COLO668 (cell line): ENCODE data around the gene MACC1.
A peak's percentile ranks its signal among the peaks of the same experiment; 100 is the strongest.

Source experiments
- DNase-seq: peaks from one replicate; lab custom pipeline; 2025; ENCODE audit not compliant: unreplicated experiment; lab: John Stamatoyannopoulos, UW

The MACC1 gene

DNA sequence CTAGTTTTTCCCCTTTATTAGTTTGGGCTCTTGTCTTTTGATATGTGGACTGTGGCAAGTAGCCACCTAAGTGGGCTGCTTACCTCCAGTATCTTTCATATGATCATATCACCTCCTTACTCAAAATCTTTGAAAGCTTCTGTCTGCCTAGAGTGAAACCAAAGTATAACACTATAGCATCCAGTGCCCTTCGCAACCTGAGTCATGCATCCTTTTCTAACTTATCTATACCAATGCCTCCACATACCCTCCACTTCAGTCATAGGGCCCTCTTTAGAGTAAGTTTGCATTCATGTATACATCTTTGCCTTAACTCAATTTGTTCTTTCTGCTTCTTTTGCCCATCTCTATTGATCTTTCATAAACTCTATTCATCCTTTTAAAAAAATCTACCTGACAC lies 15.7 kb upstream of the MACC1 start:
- no peak for DNase-seq

DNA sequence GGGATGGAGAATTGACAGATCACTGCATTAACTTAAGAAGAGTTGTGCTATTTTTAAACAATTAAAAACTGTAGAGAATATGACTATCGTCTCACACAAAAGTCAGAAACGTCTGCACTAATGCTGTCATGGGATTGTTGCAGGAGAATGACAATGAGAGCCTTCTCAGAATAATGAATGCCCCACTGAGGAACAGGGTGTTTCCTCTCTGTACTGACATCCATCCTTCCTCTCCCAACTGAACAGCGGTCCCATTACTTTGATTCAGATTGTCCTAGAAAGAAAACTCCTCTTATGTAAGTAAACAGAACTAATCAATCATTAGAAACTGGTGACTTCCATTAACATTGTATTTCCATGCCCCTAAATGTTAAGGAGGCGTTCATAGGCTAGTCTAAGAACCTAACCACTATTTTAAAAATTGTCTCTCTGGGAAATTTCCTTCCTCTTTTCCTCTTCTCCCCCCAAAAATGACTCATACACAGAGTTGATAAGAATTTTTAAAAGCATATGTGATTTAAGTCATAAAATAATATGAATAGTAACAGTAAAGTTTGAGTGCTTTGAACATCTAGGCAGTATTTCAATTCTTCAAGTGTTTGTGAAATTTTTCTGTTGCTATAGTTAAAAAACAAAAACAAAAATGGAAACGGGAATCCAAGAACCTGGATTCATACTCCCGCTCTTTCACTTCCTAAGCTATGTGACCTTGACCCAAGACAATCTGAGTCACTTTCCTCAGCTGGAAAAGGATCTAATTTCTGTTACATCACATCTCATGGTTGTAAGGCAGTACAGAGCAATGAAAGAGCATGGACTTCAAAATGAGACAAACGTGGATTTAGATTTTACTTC lies 12.7 kb upstream of the MACC1 start:
- no peak for DNase-seq

DNA sequence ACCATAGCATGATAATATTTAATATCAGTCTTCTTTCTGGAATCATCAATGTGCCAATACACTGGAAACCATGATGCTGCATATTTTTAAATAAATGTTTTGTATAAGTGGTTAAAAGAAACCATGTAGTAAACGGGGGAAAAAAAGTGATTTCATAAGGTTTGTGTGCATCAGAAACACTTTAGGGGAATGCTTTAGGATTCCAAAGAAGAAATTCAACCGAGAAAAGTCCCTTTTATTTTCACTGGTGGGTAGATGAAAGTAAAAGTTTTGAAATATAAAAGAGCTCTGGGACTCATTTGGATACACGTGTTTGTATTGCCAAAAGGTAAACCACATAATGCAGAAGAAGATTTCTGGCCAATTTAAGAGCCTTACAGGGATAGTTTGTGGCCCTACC lies 11.9 kb upstream of the MACC1 start:
- no peak for DNase-seq

DNA sequence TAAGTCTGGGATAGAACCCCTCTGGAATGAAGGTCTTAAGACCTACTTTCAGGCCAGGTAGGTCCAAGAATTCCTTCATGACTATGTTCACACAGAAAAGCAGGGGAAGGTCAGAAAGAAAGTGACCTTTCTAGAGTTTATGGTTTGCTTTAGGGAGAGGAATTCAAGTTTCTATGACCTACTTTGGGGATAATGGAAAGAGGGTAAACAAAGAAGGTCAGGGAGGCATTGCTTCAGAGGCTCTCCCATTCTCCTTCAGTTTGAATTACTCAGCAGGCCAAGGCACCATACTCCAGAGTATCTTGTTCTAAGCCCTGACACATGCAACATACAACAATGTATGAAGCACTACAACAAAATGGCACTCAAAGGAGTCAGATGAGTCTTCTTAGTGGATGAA lies 11.5 kb upstream of the MACC1 start:
- no peak for DNase-seq

DNA sequence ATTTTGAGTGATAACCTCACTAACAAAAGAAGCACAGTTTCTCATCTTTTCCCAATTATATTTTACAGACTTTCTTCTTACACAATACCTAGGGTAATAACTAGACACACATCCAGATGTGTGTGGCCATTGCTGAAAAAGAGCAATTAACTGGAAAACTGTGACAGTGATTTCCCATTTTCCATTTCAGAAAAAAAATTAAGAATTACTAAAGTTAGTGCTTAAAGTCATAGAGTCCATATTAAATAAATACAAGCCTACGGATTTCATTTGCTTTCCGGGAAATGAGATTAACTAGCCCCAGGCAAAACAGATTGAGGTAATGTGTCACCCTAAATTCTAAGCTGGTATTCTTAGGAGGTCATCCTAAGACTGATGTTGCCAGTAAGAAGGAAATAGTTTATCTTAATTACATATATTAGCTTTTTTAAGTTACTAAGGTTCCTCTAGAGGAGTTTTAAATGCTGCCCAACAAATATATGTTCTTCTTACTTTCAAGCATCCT lies 10.2 kb upstream of the MACC1 start:
- DNase-seq: no peak

DNA sequence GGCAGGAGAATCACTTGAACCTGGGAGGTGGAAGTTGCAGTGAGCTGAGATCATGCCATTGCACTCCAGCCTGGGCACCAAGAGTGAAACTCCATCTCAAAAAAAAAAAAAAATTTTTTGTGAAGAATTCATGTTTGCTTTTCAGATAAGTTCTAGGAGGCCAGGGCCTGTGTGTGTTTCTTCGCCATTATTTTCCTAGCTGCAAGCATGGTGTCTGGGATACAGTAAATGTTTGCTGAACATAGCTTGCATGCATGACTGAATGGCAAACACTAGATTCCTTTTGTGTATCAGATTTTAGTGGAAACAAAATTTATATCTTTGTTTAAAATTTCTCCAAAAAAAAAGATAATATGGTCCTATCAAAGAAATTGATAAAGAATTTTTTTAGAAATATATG lies 9.7 kb upstream of the MACC1 start:
- DNase-seq: no peak

DNA sequence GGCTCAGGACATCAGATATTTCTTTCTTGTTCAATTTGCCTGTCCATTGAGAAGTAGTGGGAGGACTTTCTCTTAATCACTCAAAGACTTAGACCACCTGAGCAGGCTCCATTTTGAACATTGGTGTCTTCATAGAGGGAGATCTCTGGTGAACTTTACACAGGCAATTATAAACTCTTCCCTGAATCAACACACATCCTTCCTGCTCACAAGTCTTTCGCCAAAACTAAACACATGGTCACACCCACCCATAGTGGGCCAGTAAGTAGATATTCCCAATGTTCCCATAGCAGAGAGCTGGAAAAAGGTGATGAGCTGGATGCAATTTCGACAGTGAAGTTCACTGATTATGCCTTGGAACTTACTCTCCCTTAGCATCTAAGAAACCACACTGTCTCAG lies 8.2 kb upstream of the MACC1 start:
- no peak for DNase-seq

DNA sequence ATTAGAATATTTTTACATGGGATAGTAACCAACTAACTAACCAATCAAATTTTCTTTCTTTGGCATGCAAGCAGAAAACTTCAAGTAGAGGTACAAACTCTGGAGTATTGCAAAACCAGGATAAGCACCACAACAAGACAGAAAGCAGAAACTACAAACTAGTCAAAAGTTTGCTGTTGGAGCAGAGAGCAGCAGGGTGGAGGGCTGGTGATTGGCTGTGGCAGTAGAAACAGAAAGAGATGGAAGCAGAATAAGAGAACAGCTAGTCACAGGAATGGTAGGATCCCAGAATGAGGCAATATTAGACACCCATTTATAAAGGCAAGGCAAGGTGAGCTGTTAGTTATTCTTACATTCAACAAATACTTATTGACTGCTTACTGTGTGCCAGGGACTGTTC lies 6.8 kb upstream of the MACC1 start:
- DNase-seq: no peak

DNA sequence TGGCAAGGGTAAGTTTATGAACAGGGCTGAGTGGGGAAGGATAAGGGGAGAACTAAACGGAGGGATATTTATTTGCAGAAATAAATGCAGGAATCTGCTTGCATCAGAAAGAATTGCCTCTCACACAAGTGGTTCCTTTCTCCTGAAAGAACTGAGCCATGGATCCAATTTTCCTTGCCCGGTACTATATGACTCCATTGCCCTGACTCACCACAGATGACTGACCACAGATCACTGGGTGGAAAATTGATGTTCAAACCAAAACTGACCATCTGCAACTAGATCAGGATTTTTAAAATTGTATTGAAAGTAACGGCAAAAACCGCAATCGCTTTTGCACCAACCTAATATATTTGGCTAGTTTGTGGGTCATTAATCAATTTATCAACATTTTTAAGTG lies 6.2 kb upstream of the MACC1 start:
- no peak for DNase-seq

DNA sequence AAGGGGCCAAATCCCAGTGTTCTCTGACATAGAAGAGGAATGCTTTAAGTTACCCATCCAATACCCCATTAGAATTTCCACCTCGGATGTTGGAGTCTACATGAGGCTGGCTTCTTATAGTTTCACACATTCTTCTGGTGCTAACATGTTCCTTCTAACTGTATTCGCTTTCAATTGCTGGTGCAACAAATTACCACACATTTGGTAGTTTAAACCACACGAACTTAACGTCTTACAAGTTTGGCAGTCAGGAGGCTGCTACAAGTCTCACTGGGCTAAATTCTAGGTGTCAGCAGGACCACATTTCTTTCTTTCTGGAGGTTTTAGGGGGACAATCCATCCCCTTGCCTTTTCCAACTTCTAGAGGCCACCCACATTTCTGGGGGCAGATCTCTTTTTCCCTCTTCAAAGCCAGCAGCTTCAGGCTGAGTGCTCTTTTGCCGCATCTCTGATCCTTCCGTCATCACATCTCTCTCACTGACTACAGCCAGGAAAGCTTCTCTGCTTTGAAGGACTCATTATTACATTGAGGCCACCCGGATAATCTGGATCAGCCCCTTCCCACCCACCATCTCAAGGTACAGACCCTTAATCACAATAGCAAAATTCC lies 5.1 kb upstream of the MACC1 start:
- DNase-seq: no peak

DNA sequence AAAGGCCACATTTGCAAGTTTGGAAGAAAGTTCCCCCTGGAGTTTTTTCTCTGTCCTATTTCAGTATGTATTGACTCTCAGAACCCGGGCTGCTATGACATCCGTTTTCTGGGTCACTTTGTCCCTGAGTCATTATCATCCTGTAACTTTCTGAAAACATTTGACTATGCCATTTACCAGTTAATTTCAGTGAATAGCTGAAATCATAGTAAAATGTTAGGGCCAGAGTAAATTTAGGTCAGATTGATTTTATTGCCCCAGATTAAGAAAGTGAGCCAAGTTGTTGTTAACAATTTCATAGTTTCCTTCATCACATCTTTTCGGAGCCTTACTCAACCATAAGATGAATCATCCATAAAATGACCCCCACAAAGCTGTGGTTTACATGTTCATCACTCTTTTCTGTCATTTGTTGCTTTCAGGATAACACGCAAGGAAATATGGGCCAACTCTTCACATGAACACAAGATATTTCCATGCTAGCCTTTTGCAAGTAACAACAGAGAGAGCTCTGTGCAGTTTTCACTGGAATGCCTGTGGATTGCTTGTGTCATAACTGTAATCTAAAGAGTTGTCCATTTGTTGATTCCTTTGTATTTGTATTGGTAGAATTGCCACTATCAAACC lies 3.9 kb upstream of the MACC1 start:
- no peak for DNase-seq

DNA sequence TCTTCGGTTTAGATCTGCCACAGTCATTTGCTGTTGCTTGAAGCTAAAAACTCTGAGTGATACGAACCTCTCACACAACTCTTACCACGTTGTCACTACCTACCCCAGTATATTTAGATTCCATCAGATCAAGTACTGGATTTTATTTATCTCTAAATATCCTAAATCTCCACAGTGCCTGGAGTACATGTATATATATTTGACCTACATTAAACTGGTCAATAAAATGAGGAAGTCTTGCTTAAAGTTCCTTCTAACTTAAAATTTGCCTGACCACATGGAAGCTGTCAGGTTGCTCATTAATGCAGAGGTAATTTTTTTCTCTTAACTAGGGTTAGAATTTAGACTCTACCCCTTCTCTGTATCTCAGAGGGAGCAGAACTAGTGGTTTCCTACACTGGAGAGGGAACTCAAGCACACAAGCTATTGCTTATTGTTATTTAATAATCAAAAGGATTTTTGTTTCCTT lies 3.1 kb upstream of the MACC1 start:
- no peak for DNase-seq

DNA sequence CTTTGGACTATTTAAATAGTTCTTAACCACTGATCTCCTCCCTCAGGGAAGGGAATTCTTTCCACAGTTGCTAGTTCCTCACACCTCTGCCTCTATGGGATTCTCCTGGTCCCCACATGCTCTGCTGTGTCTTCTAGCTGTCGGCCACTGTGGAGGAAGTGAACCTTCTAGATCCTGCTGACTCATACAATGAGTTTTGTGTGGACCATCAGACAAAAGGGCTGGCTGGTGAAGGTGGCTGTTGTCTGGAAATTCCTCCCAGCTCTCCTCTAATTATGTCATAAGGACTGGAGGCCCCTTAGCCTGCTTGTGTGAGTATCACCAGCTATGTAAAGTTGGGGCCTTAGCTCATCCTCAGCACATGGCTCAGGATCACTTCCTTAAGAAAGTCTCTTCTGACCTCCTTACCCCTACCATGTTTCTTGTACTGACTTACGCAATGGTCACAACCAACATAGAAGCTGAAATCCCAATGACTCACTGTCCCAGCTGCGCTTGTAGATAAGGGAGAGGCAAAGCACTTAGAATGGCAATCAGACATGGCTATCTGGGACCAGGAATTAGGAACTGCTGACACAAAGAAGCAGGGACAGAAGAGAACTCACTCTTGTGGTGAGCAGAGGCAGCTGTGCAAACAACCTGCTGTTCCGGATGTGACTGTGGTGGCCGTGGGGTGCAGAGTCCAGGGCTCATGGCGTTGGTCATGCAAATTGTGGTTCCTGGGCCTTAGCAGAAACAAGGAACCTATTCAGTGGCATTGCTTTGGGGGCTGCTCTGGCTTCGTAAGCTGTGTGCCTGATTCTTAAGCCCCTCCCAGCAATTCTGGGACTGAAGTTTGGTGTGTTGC lies 2.5 kb upstream of the MACC1 start:
- DNase-seq: peak; percentile 99

DNA sequence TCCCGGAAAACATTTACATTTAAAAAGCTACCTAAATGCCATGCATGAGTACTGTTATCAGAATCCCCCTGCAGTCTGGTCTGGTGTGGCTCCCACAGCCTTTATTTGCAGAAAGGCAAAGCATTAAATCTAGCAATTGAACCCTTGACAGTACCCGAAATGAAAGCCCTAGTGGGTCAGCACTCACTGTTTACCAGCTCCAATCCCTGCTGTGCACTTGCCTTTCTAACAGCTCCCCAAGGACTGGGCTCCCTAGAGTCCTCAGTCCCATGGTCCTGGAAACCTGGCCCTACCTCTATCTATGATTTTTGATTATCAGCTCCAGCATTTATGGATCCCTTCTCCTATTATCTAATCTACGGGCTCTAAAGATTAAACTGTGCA lies 1.9 kb upstream of the MACC1 start:
- DNase-seq: peak; percentile 36

DNA sequence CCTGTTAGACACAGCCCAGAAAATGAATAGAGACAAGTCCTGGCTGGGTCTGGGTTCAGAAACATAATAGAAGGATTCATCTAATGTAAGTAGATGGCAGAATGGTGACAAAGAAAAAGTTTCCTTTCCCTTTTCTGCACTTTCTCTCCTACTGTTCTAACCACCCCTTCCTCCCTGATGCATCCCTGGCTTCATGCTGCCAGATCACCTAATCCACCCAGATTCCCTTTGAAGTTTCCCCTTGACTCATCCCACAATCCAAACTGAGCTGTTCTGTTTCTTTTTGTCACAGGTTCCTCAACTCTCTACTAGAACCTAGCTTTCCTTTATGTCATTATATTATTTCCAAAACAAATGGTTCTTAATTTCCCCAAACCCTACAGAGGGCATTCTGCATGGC lies 1.1 kb upstream of the MACC1 start:
- DNase-seq: no peak

DNA sequence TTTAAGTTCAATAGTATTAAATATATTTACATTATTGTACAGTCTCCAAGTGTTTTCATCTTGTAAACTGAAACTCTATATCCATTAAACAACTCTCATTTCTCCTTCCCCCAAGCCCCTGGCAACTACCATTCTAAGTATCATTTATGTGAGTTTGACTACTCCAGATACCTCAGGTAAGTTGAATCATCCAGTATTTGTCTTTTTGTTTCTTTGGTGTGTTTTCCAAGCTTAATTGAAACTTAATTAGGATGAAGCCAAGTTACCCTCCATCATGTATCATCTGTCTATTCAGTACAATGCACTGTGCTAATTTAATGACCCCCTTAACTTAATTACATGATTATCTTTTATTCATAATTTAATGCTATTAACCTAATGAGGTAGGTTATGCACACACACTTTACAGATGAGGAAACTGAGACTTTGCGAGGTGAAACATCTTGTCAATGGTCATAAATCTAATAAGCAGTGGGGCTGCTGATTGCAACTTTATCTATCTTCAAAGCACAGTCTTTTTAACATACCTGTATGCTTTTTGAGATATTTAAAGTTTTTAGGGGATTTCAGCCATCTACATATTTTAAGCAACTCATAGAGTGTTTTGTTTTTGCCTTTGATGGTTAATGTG lies 663 bp downstream of the MACC1 start:
- DNase-seq: no peak

DNA sequence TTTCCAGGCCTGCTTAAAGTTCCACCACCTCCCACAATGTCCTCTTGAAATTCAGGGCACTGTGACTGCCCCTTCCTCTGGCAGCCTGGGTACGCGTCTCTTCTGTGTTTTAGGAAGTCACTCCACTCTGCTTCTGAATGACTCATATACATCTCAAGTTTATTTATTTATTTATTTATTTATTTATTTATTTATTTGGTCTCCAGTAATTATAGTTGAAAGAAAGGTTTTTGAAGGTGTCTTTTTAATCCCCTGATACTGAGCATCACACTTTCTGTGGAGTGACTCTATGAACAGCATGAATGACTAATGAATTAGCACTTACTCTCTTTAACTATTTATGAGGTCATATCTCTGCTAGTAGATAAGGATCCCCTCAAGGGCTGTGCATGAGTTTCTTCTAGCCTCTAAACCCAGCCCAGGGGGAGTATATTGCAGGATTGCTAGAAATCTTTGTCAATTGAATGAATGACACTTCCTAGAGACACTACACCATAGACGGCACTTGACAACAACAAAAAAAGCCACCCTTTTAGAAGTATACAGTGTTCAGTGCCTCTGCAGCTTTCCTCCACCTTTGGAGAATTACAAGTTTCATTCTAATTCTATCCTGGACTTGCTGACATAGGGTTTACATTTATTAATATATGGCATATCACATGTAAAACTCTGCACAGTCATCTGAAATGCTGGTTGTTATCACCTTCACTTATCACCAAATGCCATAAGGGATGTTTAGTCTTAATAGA lies 2.1 kb downstream of the MACC1 start:
- DNase-seq: peak; percentile 40

DNA sequence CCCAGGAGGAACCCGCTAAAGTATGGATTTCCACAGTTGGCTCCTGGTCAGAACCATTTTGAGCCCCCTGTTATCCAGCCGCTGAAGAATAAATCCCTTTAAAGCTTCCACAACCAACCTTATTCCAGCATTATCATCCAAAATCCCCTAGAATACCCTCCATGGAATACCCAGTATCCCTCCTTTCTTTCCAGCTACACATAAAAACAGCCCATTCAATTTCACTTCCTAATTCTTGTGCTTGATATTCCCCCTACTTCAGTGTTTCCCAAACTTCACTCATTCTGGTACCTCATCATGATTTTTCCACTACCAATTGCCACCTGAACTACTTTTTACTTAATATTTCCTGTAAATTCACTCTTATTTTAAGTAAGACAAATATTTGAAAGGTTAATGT lies 3.1 kb downstream of the MACC1 start:
- no peak for DNase-seq

DNA sequence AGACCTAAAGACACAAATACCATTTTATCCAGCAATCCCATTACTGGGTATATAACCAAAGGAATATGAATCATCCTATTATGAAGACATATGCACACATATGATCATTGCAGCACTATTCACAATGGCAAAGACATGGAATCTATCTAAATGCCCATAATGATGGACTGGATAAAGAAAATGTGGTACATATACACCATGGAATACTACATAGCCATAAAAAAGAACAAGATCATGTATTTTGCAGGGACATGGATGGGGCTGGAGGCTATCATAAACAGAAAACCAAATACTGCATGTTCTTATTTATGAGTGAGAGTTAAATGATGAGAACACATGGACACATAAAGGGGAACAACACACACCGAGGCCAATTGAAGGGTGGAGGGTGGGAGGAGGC lies 3.8 kb downstream of the MACC1 start:
- no peak for DNase-seq

DNA sequence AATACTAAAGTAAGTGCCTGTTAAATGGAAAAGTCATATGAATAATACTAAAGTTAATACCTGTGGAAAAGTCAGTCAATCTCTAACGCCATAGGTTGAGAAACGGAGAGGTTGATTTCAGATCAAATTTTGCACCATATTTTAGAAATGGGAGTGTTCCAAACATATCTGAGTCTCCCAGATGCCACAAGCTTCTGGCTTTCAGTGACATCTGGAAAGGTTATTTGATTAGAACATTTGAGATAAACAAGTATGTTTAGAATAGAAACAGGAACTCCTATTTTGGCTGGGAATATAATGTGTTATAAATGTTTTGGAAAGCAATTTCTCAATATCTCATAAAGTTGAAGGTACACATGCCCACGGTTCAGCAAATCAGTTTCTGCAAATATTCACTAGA lies 5.8 kb downstream of the MACC1 start:
- no peak for DNase-seq
